ENCODE results near the gene DMRT3. TPM values are rescaled to one million over a fixed set of nuclear protein-coding genes. Genes with fewer than 3 reads are reported as not detected.

Gene DMRT3
- polyA plus RNA-seq, 3 donors = not detected

GRCh38 chr9:981491-981898 lies 5.0 kb downstream of the DMRT3 start:
- Histone ChIP-seq H3K9ac (ENCODE audit: insufficient read depth, low read length, poor library complexity, severe bottlenecking) (no peak overlapping the region), H2AFZ (ENCODE audit: insufficient read depth, low read depth, low read length, poor library complexity, severe bottlenecking) (no peak overlapping the region), H3K4me2 (replicated peaks; ENCODE audit: extremely low read depth, low read length, poor library complexity, severe bottlenecking) (no peak overlapping the region), H3K79me2 (ENCODE audit: insufficient read depth, low read length) (no peaks in the 10 kb centered on the region), H3K9me3 (replicated peaks in 1 of 2; ENCODE audit: control insufficient read depth in 1 of 2, insufficient read depth in 1 of 2, low read length in 2 of 2) (peaks cover 0 to 32% of the 10 kb centered on the region in 2 donors), H3K36me3 (replicated peaks in 1 of 2; ENCODE audit: control insufficient read depth in 1 of 2, insufficient read depth in 2 of 2, low read length in 2 of 2) (no peaks in the 10 kb centered on the region), H3K4me3 (replicated peaks in 1 of 3; ENCODE audit: low read depth in 2 of 3, low read length in 3 of 3) (no peak overlapping the region), H3K27me3 (ENCODE audit: control insufficient read depth in 2 of 2, insufficient read depth in 2 of 2, low read length in 2 of 2) (peaks cover 83 to 93% of the 10 kb centered on the region in 2 donors), H3K4me1 (ENCODE audit: control insufficient read depth in 1 of 2, insufficient read depth in 2 of 2, low read length in 2 of 2) (peaks cover 0 to 10% of the 10 kb centered on the region in 2 donors), H3K27ac (ENCODE audit: low read depth in 1 of 2, low read length in 2 of 2) (no peak overlapping the region), H4K20me1 (ENCODE audit: insufficient read depth, low read length) (no peaks in the 10 kb centered on the region)
- H3K4me3 Mint-ChIP-seq = peak overlapping the region in 1 of 2 donors; percentile 85
- peaks cover 0 to 10% of the 10 kb centered on the region in 2 donors for H3K36me3 Mint-ChIP-seq
- TF ChIP-seq CTCF (IDR thresholded peaks at IDR 0.05) = no peak
- H3K27ac Mint-ChIP-seq = no peak overlapping the region
- intact Hi-C loops (cut with micrococcal nuclease) = no loop called here
- H3K27me3 Mint-ChIP-seq (ENCODE audit: low read depth in 3 of 3) = peaks cover 83 to 94% (median 90%) of the 10 kb centered on the region in 3 donors
- peaks cover 0 to 15% (median 2%) of the 10 kb centered on the region in 7 donors for H3K9me3 Mint-ChIP-seq
- peaks cover 17% of the 10 kb centered on the region for H3K4me1 Mint-ChIP-seq
- DNase-seq = no peak
- WGBS (ENCODE audit: insufficient coverage) = 9% methylated on average over 15 of the region's 16 CpGs

- intact Hi-C loops (cut with micrococcal nuclease) = no loop called here
- Histone ChIP-seq H3K4me3 (replicated peaks in 1 of 3; ENCODE audit: low read depth in 2 of 3, low read length in 3 of 3) (no peak overlapping the region), H3K79me2 (ENCODE audit: insufficient read depth, low read length) (no peaks in the 10 kb centered on the region), H3K27me3 (ENCODE audit: control insufficient read depth in 2 of 2, insufficient read depth in 2 of 2, low read length in 2 of 2) (peaks cover 86 to 97% of the 10 kb centered on the region in 2 donors), H3K4me1 (ENCODE audit: control insufficient read depth in 1 of 2, insufficient read depth in 2 of 2, low read length in 2 of 2) (no peaks in the 10 kb centered on the region), H3K9ac (ENCODE audit: insufficient read depth, low read length, poor library complexity, severe bottlenecking) (no peak overlapping the region), H3K36me3 (replicated peaks in 1 of 2; ENCODE audit: control insufficient read depth in 1 of 2, insufficient read depth in 2 of 2, low read length in 2 of 2) (no peaks in the 10 kb centered on the region), H2AFZ (ENCODE audit: insufficient read depth, low read depth, low read length, poor library complexity, severe bottlenecking) (no peak overlapping the region), H3K9me3 (replicated peaks in 1 of 2; ENCODE audit: control insufficient read depth in 1 of 2, insufficient read depth in 1 of 2, low read length in 2 of 2) (peaks cover 0 to 30% of the 10 kb centered on the region in 2 donors), H3K4me2 (replicated peaks; ENCODE audit: extremely low read depth, low read length, poor library complexity, severe bottlenecking) (no peak overlapping the region), H4K20me1 (ENCODE audit: insufficient read depth, low read length) (no peaks in the 10 kb centered on the region), H3K27ac (ENCODE audit: low read depth in 1 of 2, low read length in 2 of 2) (no peak overlapping the region)
- H3K27me3 Mint-ChIP-seq (ENCODE audit: low read depth in 3 of 3) = peaks cover 90 to 93% (median 92%) of the 10 kb centered on the region in 3 donors
- peaks cover 13% of the 10 kb centered on the region for H3K4me1 Mint-ChIP-seq
- WGBS (ENCODE audit: insufficient coverage) = 51% methylated on average over 7 of the region's 15 CpGs
- peaks cover 0 to 10% of the 10 kb centered on the region in 2 donors for H3K36me3 Mint-ChIP-seq
- no peak overlapping the region for H3K27ac Mint-ChIP-seq
- TF ChIP-seq CTCF (IDR thresholded peaks at IDR 0.05) = no peak
- peak in 1 of 3 donors; percentile 28 for DNase-seq
- peaks cover 0 to 15% (median 2%) of the 10 kb centered on the region in 7 donors for H3K9me3 Mint-ChIP-seq
- H3K4me3 Mint-ChIP-seq = peak overlapping the region in 1 of 2 donors; percentile 85
These were observed 6.2 kb downstream of the DMRT3 start for GRCh38 chr9:982394-983230.
